HG03571 (cell line): ENCODE data around the gene CSF1R.

Experiments
- ATAC-seq: cut with Tn5 transposase; IDR thresholded peaks from one replicate; pipeline ENCODE4 v1.9.1; 2021; ENCODE audit not compliant: unreplicated experiment

CSF1R gene

GRCh38 chr5:150085950-150086715 is at the start of gene CSF1R:
TSS of gene CSF1R (minus strand) at chr5:150086554. CDS start at chr5:150086427, 127 bp downstream.
- ATAC-seq: no peak

DNA sequence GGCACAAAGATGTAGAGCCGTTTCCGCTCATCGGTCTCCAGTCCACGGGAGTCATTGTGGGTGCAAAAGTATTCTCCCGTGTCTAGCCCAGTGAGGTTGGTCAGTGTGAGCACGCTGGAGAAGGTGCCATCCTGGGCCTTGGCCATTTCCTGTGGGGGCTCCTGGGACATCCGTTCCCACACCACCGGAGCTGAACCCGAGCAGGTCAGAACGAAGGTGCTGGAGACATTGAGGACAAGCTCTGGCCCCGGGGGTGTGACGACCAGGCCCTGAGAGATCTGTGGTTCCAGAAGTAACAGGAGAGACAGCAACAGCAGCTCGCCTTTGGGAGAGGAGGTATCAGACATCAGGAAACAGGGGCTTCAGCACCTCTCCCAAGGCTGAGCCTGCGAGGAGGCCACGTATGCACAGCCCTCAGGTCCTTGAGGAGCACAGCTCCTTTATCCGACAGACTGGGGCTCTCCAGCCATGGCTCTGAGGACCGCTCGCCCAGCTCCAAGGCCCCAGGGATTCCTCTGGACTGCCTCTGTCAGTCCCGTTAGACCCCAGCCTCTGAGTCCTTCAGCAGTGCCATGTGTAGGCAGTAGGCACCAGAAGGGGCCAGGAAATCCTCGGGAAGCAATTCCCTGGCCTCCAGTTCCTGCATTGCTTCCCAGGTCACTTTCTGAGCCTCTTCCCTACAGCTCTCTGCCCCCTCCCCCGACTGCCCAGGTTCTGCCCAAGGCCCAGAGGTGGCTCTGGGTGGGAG is 49.4 kb upstream of the CSF1R start:
- ATAC-seq: no peak

GRCh38 chr5:150134198-150134588 is 47.8 kb upstream of the CSF1R start:
- ATAC-seq: no peak

DNA sequence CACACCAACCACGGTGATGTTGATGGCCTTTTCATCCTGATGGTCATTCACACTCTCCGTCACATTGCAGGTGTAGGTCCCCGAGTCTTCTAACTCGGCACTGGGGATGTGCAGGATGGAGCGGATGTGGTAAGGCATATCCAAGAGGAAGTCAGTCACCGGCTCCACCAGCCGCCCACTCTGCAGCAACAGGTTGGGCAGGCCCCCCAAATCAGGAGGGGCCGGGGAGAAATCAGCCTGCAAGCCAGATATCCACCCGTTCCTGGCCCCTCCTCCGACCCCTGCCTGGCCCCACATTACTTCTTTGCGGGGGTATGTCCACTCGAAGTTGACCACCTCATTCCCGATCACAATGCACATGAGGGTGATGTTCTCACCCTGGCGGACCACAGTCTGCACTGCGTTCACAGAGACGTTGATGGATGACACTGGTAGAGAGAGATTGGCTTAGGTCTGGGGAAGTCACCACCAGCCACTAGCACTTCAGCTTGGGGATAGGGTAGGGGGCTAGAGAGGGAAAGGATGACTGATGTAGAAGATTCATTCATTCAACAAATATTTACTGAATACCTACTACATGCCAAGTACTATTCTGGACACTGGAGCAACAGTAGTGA is 47.3 kb upstream of the CSF1R start:
- no peak for ATAC-seq

DNA sequence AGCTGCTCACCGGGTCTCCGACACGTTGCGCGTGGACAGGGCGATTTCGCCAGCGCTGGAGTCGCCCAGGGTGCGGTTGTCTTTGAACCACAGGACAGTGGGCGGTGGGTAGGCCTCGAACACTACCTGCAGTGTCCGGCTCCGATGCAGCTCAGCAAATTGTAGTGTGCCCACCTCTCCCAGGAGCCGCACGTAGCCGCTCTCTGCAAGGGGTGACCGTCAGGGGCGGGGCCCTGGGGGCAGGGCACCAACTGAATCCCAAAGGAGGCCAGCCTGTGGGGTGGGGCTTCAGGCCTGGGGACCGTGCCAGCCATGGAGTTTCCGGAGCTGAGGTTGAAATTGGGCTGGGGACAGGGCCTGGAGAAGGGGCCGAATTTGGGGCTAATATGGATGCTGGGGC is 46.4 kb upstream of the CSF1R start:
- no peak for ATAC-seq

GRCh38 chr5:150131978-150132694 is 45.8 kb upstream of the CSF1R start:
- no peak for ATAC-seq

GRCh38 chr5:150131461-150131860 is 45.1 kb upstream of the CSF1R start:
- ATAC-seq: no peak

GRCh38 chr5:150130493-150130922 is 44.2 kb upstream of the CSF1R start:
- ATAC-seq: no peak

- ATAC-seq: no peak
These were observed 43.6 kb upstream of the CSF1R start for GRCh38 chr5:150129813-150130492.

- ATAC-seq: no peak
These were observed 43.1 kb upstream of the CSF1R start for GRCh38 chr5:150129454-150129812.

DNA sequence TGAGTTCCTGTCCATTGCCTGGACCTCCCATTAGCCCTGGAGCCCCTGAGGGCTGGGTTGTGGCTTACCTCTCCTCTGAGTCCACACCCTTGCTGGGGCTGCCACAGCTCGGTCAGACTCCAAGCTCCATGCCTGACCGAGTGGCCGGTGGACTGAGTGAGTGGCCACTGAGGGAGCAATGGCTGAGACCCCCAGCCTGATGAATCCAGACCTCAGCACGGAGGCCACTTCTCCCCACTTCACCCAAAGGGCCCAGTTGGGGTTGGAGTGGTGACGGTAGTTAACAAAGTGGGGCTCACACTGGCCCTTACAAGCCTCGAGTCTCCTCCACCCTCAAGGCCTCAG is 40.5 kb upstream of the CSF1R start:
- ATAC-seq: no peak

DNA sequence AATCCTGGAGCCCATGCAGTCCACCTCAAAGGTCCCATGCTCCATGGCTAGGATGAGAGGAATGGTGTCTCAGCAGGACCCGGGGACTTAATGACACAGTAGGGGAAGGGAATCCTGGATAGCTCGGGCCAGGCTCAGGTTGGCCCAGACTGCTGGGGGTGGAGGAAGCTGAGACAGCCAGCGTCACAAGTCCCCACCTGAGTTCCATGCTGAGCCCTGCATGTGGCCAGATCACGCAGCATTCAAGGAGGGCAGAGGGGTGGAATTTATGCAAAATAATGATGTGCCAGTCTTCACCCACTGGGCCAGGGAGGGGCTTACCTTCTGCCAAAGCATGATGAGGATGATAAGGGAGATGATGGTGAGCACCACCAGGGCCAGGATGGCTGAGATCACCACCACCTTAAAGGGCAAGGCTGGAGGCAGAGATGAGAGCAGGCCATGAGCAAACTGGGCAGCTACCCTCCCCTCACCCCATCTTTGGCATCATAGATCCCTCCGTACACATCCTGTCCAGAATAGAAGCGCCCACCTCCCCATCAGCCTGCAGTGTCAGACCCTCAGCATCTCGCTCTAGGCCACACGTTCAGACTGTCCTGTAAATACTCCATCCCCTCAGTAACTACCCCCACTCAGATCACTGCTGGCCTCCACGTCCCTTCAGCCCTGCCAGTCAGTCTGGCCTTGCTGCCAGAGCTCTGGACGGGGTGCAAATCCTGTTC is 40.0 kb upstream of the CSF1R start:
- ATAC-seq: no peak

- ATAC-seq: no peak
These were observed 39.0 kb upstream of the CSF1R start for GRCh38 chr5:150125334-150125733.

- no peak for ATAC-seq
These were observed 38.2 kb upstream of the CSF1R start for GRCh38 chr5:150124596-150124995.

DNA sequence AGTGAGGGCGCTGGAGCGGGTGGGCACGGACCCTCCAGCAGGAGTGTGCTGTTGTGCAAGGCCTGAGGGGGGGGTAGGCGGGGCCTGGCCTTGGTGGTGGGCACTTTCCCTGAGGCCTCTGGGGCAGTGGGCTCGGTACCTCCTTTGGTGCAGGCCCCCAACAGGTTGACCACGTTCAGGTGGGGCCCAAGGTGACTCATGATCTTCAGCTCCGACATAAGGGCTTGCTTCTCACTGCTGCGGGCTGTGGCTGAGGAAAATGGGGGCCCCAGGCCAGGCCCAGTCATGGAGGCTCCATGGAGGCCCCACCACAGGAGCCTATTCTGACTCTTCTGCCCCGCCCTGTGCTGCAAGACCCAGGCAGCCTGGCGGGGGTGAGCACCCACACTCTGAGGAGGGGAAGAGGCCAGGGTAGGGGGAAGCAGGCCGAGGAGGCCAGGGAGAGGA is 37.8 kb upstream of the CSF1R start:
- no peak for ATAC-seq

DNA sequence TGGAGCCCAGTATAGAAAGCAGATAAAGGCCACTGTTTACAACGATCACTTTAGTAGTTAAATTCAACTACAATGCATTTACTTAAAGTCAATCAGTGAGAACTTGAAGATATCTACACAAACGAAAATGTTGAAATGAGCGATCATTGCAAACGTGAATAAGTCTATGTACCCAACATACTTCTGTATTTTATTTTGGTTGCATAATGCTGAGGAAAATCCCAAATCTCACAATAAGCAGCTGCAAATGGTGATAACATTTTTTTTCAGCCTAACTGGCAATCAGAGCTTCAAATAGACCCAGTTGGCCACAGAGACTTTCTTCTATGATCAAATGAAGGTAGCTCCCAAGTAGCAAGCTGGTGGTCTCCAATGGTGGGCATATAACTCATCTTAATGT is 37.2 kb upstream of the CSF1R start:
- no peak for ATAC-seq

GRCh38 chr5:150122536-150123481 is 36.5 kb upstream of the CSF1R start:
- no peak for ATAC-seq

DNA sequence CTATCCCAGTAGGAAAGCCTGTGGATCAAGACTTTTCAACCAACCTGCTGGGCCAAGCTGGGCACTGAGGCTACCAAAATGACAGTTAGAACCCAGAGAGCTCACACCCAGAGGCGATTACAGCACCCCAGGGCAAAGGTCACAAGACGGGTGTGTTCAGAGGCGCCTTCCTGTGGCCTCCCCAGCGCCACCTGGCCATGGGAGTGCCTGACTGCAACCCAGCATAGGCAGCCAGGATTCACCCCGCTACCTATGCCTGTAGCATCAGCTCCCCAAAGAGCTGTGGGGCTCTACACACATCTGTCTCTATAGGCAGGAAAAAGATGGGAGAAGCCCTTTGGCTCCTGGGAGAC is 35.8 kb upstream of the CSF1R start:
- no peak for ATAC-seq

DNA sequence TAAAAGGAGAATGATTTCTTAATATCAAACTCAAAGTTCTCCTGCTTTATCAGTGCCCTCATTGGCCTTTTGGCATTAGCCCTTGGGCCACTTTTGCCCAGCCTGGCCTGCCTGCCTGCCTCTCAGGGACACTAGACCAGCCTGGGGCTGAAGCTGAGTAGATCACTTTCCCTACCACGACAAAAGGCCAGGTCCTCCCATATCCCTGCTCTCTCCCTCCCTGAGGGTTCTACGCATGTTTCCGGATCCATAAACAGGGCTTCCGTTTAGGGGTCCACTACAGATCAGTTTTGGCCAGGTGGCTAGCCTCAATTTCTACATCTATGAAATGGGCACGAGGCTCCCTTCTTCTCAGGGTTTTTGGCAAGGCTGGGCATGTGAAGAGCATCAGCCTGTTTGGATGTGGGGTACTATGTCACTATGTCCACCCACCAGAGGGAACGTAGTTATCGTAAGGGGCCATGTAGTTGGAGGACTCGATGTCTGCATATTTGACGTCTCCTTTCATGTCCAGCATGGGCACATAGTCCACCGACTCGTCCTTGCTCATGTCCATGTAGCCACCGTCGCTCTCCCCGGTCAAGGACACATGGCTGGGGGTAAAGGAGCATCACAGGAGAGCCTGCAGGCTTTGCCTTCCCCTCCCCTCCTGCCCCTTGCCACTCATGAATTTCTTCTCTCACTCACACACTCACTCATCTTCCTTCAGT is 35.2 kb upstream of the CSF1R start:
- no peak for ATAC-seq
